ENCODE results near the gene CTNNBL1.
"Not testable (repeated sequence)": the region's sequence is repeated elsewhere in the genome, so short reads cannot be mapped to it uniquely, and the experiment has no call there.

Gene CTNNBL1

GRCh38 chr20:37713396-37713795 is 19.6 kb downstream of the CTNNBL1 start:
- Histone ChIP-seq H3K4me1 (peaks cover 11 to 20% (median 13%) of the 10 kb centered on the region in 10 experiments; a peak in 18 of 20 replicates), H3K4me3 (no peak overlapping the region), H3K27ac (no peak overlapping the region), H4K20me1 (peaks cover 8 to 88% (median 37%) of the 10 kb centered on the region in 11 experiments; a peak in 14 of 22 replicates), H3K4me2 (no peak overlapping the region), H3K27me3 (no peaks in the 10 kb centered on the region), H3K9me3 (replicated peaks in 1 of 11) (peaks cover under 1 to 28% (median 9%) of the 10 kb centered on the region in 11 experiments; a peak in 18 of 22 replicates), H3K9ac (no peak overlapping the region), H3K36me3 (peaks cover 39 to 86% (median 52%) of the 10 kb centered on the region in 11 experiments)
- TF ChIP-seq Cebpa-rat (IDR thresholded peaks at IDR 0.05), result no peak

- TF ChIP-seq Cebpa-rat (IDR thresholded peaks at IDR 0.05), result no peak
- Histone ChIP-seq H3K27ac (peak overlapping the region in 9 of 11 experiments; percentile 3 to 59 (median 44); a peak in 15 of 22 replicates), H3K4me1 (peaks cover 11 to 20% (median 13%) of the 10 kb centered on the region in 10 experiments; a peak in 18 of 20 replicates), H3K4me2 (peak overlapping the region; percentile 1 to 43 (median 21); a peak in 17 of 22 replicates), H4K20me1 (peaks cover 8 to 83% (median 32%) of the 10 kb centered on the region in 11 experiments; a peak in 14 of 22 replicates), H3K36me3 (peaks cover 33 to 86% (median 54%) of the 10 kb centered on the region in 11 experiments), H3K4me3 (no peak overlapping the region), H3K9me3 (replicated peaks in 1 of 11) (peaks cover 17 to 41% (median 24%) of the 10 kb centered on the region in 11 experiments; a peak in 21 of 22 replicates), H3K27me3 (no peaks in the 10 kb centered on the region), H3K9ac (no peak overlapping the region)
Observed at GRCh38 chr20:37714978-37715672, 21.3 kb downstream of the CTNNBL1 start.

- peaks cover 26 to 59% (median 43%) of the 10 kb centered on the region in 11 experiments; a peak in 21 of 22 replicates for H3K36me3 ChIP-seq
- no peak for TF ChIP-seq Cebpa-rat (IDR thresholded peaks at IDR 0.05)
- peaks cover 39 to 52% (median 46%) of the 10 kb centered on the region in 11 experiments for H3K9me3 ChIP-seq (replicated peaks in 1 of 11)
- H3K4me3 ChIP-seq, result no peak overlapping the region
- H3K27ac ChIP-seq, result no peak overlapping the region
- no peak overlapping the region for H3K9ac ChIP-seq
- peaks cover 0 to 10% (median 4%) of the 10 kb centered on the region in 10 experiments; a peak in 4 of 20 replicates for H3K4me1 ChIP-seq
- H3K27me3 ChIP-seq, result no peaks in the 10 kb centered on the region
- no peak overlapping the region for H3K4me2 ChIP-seq
- H4K20me1 ChIP-seq, result peaks cover under 1 to 84% (median 23%) of the 10 kb centered on the region in 11 experiments; a peak in 16 of 22 replicates
Observed at GRCh38 chr20:37721751-37722150, 27.9 kb downstream of the CTNNBL1 start.

GRCh38 chr20:37722312-37722711 is 28.5 kb downstream of the CTNNBL1 start:
- peaks cover 0 to 14% (median 5%) of the 10 kb centered on the region in 10 experiments; a peak in 9 of 20 replicates for H3K4me1 ChIP-seq
- H3K27ac ChIP-seq, H3K4me2 ChIP-seq, H3K4me3 ChIP-seq, H3K27me3 ChIP-seq, H3K9ac ChIP-seq: not testable (repeated sequence)
- H3K9me3 ChIP-seq (replicated peaks in 1 of 11), result peaks cover 37 to 46% (median 41%) of the 10 kb centered on the region in 11 experiments
- H4K20me1 ChIP-seq, result peaks cover 6 to 89% (median 28%) of the 10 kb centered on the region in 11 experiments; a peak in 18 of 22 replicates
- H3K36me3 ChIP-seq, result peaks cover 20 to 59% (median 38%) of the 10 kb centered on the region in 11 experiments; a peak in 21 of 22 replicates

GRCh38 chr20:37723668-37724067 is 29.8 kb downstream of the CTNNBL1 start:
- no peak overlapping the region for H3K9ac ChIP-seq
- no peaks in the 10 kb centered on the region for H3K27me3 ChIP-seq
- H3K4me3 ChIP-seq, result no peak overlapping the region
- H3K4me2 ChIP-seq, result no peak overlapping the region
- H3K36me3 ChIP-seq, result peaks cover 19 to 56% (median 36%) of the 10 kb centered on the region in 11 experiments; a peak in 21 of 22 replicates
- peaks cover 12 to 100% (median 40%) of the 10 kb centered on the region in 11 experiments; a peak in 20 of 22 replicates for H4K20me1 ChIP-seq
- peaks cover 0 to 18% (median 7%) of the 10 kb centered on the region in 10 experiments; a peak in 9 of 20 replicates for H3K4me1 ChIP-seq
- no peak for TF ChIP-seq Cebpa-rat (IDR thresholded peaks at IDR 0.05)
- H3K27ac ChIP-seq, result no peak overlapping the region
- peaks cover 33 to 37% (median 36%) of the 10 kb centered on the region in 11 experiments for H3K9me3 ChIP-seq (replicated peaks in 1 of 11)

GRCh38 chr20:37725165-37725564 is 31.3 kb downstream of the CTNNBL1 start:
- H3K9me3 ChIP-seq (replicated peaks in 1 of 11), result peaks cover 20 to 22% (median 21%) of the 10 kb centered on the region in 11 experiments
- H3K4me3 ChIP-seq, result no peak overlapping the region
- peaks cover 15 to 41% (median 21%) of the 10 kb centered on the region in 11 experiments; a peak in 21 of 22 replicates for H3K36me3 ChIP-seq
- H3K4me2 ChIP-seq, result no peak overlapping the region
- peaks cover 18 to 100% (median 55%) of the 10 kb centered on the region in 11 experiments; a peak in 20 of 22 replicates for H4K20me1 ChIP-seq
- TF ChIP-seq Cebpa-rat (IDR thresholded peaks at IDR 0.05), result no peak
- H3K9ac ChIP-seq, result no peak overlapping the region
- no peak overlapping the region for H3K27ac ChIP-seq
- H3K27me3 ChIP-seq, result no peaks in the 10 kb centered on the region
- peaks cover 0 to 21% (median 7%) of the 10 kb centered on the region in 10 experiments; a peak in 9 of 20 replicates for H3K4me1 ChIP-seq

- no peaks in the 10 kb centered on the region for H3K27me3 ChIP-seq
- no peak overlapping the region for H3K9ac ChIP-seq
- peaks cover 13 to 15% (median 14%) of the 10 kb centered on the region in 11 experiments for H3K9me3 ChIP-seq (replicated peaks in 1 of 11)
- no peak overlapping the region for H3K4me3 ChIP-seq
- H4K20me1 ChIP-seq, result peaks cover 18 to 100% (median 61%) of the 10 kb centered on the region in 11 experiments; a peak in 20 of 22 replicates
- no peak for TF ChIP-seq Cebpa-rat (IDR thresholded peaks at IDR 0.05)
- H3K27ac ChIP-seq, result no peak overlapping the region
- peaks cover 0 to 21% (median 7%) of the 10 kb centered on the region in 10 experiments; a peak in 9 of 20 replicates for H3K4me1 ChIP-seq
- peaks cover 10 to 40% (median 16%) of the 10 kb centered on the region in 11 experiments; a peak in 21 of 22 replicates for H3K36me3 ChIP-seq
- H3K4me2 ChIP-seq, result 0 out of 22 replicates have a peak overlapping the region, but pooled peaks of 1 of the 11 experiments have one; percentile 7
Observed at GRCh38 chr20:37725855-37726254, 32.0 kb downstream of the CTNNBL1 start.

GRCh38 chr20:37726321-37726720 is 32.5 kb downstream of the CTNNBL1 start:
- H3K9ac ChIP-seq, result no peak overlapping the region
- H3K27me3 ChIP-seq, result no peaks in the 10 kb centered on the region
- H3K4me1 ChIP-seq, result peaks cover 0 to 21% (median 7%) of the 10 kb centered on the region in 10 experiments; a peak in 9 of 20 replicates
- no peak overlapping the region for H3K4me3 ChIP-seq
- TF ChIP-seq Cebpa-rat (IDR thresholded peaks at IDR 0.05), result no peak
- H3K27ac ChIP-seq, result no peak overlapping the region
- peaks cover 9 to 10% (median 9%) of the 10 kb centered on the region in 11 experiments for H3K9me3 ChIP-seq (replicated peaks in 1 of 11)
- peaks cover 5 to 38% (median 12%) of the 10 kb centered on the region in 11 experiments; a peak in 20 of 22 replicates for H3K36me3 ChIP-seq
- peaks cover 18 to 95% (median 61%) of the 10 kb centered on the region in 11 experiments; a peak in 20 of 22 replicates for H4K20me1 ChIP-seq
- H3K4me2 ChIP-seq, result 0 out of 22 replicates have a peak overlapping the region, but pooled peaks of 1 of the 11 experiments have one; percentile 7
